NCI-H748 (cell line): ENCODE results near the gene MEOX1.

Experiments
- DNase-seq: peaks from one replicate; lab custom pipeline; 2025; ENCODE audit not compliant: unreplicated experiment; lab: John Stamatoyannopoulos, UW

Gene MEOX1

DNA sequence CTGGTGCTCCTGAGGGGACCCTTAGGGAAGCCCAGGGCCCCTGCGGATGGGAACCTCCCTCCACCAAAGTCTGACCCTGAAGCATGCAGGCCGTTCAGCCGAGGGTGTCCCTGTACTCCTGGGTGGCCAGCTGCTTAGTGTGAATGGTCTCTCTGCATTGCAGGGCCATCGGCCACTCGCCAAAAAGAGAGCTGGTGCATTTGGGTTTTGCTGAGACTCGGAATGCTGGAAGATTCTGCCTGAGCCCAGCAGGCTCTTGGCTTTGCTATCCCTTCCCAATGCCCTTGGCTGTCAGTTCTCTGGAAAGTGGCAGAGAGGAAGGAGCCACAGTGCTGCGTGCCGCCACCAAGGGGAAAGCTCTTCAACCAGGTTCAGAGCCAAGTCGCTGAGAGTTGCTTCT lies 2.8 kb downstream of the MEOX1 start:
- no peak for DNase-seq

- DNase-seq = no peak
Observed at GRCh38 chr17:43655693-43656255, 5.9 kb downstream of the MEOX1 start.

GRCh38 chr17:43652124-43652480 lies 9.6 kb downstream of the MEOX1 start:
- DNase-seq = no peak

DNA sequence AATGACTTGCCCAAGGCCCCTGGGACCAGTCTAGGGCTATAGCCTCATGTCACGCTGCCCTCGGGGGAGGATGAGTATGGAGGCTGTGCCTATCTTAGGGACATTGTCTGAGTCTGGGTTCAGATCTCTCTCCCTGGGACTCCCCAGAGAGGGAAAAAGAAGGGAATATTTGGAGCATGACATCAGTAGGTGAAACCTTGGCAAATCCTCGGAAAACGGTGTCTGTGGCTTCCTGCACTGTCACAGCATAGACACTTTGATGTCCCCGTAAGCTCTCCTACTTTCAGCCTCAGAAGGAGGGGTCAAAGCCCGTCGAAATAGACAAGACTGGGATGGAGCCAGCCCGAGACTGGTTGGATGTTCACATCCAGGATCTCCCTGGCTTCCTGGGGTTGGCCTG lies 11.3 kb downstream of the MEOX1 start:
- DNase-seq = no peak

- no peak for DNase-seq
Observed at GRCh38 chr17:43648916-43649315, 12.8 kb downstream of the MEOX1 start.

- DNase-seq = no peak
Observed at GRCh38 chr17:43645765-43646481, 15.8 kb downstream of the MEOX1 start.

DNA sequence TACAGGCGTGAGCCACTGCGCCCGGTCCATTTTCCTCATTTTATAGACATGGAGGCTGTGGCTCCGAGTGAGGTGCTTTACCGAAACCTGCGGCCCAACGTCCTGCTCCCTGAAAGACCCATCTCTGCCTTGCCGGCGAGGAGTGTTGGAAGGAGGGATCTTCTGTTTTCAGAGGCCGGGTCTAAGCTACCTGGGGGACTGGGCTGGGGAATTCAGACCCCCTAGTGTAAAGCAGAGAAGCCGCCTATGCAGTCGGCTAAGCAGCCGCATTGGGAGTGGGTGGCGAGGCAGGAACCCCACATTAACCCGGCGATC lies 16.3 kb downstream of the MEOX1 start:
- no peak for DNase-seq

DNA sequence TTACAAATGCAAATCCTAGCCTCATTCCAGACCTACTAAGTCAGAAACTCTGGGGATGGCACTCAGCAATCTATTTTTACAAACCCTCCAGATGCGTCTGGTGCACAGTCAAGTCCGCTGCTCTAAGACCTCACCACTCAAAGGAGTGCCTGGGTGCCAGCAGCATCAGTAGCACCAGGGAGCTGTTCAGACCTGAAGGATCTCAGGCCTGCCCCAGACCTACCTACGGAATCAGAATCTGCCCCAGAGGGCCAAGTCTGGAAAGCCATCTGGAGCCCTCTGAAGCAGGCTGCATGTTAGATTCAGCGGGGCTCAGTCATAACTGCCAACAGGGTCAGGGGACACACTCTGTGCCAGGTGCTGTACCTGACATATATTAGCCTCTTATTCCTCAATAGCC lies 17.6 kb downstream of the MEOX1 start:
- no peak for DNase-seq

GRCh38 chr17:43641416-43641815 lies 20.3 kb downstream of the MEOX1 start:
- DNase-seq = no peak

- DNase-seq = no peak
Observed at GRCh38 chr17:43640491-43641252, 21.1 kb downstream of the MEOX1 start.

GRCh38 chr17:43637563-43638323 lies 24.0 kb downstream of the MEOX1 start:
- DNase-seq = no peak

- no peak for DNase-seq
Observed at GRCh38 chr17:43636426-43636825, 25.3 kb downstream of the MEOX1 start.

DNA sequence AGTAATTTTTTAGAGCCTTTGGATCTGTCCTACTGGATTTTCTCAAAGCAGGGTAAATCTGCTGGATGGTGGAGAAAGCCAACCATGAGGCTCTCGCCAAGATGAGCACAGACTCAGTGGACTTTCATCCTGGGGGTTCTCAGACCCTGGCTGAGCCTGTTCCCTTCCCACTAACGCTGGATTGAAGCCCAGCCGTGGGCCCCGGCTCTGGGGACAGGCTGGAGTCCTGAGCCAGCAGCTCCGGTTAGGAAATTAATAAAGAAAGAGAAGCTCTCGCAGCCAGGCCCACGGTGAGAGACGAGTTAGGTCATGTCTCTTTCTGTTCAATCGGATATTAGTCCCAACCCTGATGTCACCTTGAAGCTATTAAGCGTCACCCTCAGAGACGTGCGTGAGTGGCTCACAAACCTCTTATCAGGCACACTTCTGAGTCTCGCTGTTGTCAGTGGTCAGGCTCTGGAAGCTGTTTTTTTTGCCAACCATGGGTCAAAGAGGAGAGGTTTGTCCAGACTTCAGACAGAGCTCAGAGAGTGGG lies 27.1 kb downstream of the MEOX1 start:
- no peak for DNase-seq

GRCh38 chr17:43632221-43632620 lies 29.5 kb downstream of the MEOX1 start:
- DNase-seq = no peak

- DNase-seq = no peak
Observed at GRCh38 chr17:43631429-43631828, 30.3 kb downstream of the MEOX1 start.

DNA sequence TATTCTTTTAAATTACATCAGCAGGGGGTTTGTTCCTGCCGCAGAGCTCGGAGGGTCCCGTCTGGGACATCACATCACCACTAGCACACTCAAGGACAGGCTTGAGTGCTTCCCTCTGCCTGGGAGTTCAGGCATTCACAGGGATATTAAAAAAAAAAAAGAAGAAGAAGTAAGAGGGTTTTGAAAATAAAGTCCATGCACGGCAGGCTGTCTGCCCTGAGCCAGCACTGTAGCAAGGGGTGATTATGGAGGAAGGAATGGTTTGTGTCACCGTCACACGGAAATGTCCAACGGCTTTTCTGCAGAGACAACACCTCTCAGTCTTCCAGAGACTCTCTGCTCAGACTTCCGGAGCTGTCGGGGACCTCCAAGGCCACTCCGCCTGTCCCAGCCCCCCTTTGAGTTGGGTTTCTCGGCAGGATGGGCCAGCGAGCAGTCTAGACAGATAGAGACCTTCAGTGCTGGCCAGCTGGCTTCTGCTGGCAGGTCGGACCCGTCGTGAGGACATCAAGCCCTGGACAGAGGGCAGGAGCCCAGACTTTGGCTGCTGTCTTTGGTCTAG lies 33.6 kb downstream of the MEOX1 start:
- DNase-seq = no peak

- DNase-seq = no peak
Observed at GRCh38 chr17:43627653-43628052, 34.1 kb downstream of the MEOX1 start.

- no peak for DNase-seq
Observed at GRCh38 chr17:43626023-43626422, 35.7 kb downstream of the MEOX1 start.

GRCh38 chr17:43625606-43626005 lies 36.1 kb downstream of the MEOX1 start:
- no peak for DNase-seq

GRCh38 chr17:43620581-43620980 lies 41.1 kb downstream of the MEOX1 start:
- DNase-seq = no peak

GRCh38 chr17:43620147-43620546 lies 41.6 kb downstream of the MEOX1 start:
- no peak for DNase-seq
